SU-DHL-6 (cell line): ENCODE data around the gene STIM2.

Experiments
- H2AFZ ChIP-seq: fragments of 200-600 bp; sonication (generic); 2 replicates; pipeline ENCODE4 v1.6.1; 2014; ENCODE audit warnings: low read depth, mild to moderate bottlenecking, moderate library complexity, mixed read lengths, antibody characterized with exemption, low read length; ENCODE audit not compliant: severe bottlenecking
- H3F3A ChIP-seq: fragments of 200-600 bp; shearing (Covaris generic); 2 replicates; pipeline ENCODE4 v1.6.0; 2016; ENCODE audit warnings: antibody characterized with exemption, mild to moderate bottlenecking; ENCODE audit not compliant: insufficient read depth
- H3K27ac ChIP-seq: fragments of 200-600 bp; sonication (generic); 2 replicates; pipeline ENCODE4 v1.5.1; 2016; ENCODE audit warnings: low read depth, mild to moderate bottlenecking, low read length, moderate library complexity, mixed read lengths
- H3K27me3 ChIP-seq: fragments of 200-600 bp; sonication (generic), shearing (Covaris generic); 2 replicates; pipeline ENCODE4 v1.6.0; 2014; ENCODE audit warnings: mild to moderate bottlenecking, low read length
- H3K36me3 ChIP-seq: fragments of 200-600 bp; sonication (generic); 2 replicates; pipeline ENCODE4 v1.6.1; 2014; ENCODE audit warnings: mild to moderate bottlenecking, low read length, mixed read lengths
- H3K4me2 ChIP-seq: fragments of 300-600, 200-600 bp; shearing (Covaris generic), sonication (generic); 2 replicates; pipeline ENCODE4 v1.6.0; 2014; ENCODE audit warnings: low read length, low read depth, mild to moderate bottlenecking; ENCODE audit not compliant: poor library complexity, severe bottlenecking
- H3K4me3 ChIP-seq: fragments of 200-600 bp; sonication (generic); 2 replicates; pipeline ENCODE4 v1.5.1; 2014; ENCODE audit warnings: antibody characterized with exemption, low read length, mild to moderate bottlenecking, mixed read lengths; ENCODE audit not compliant: insufficient read depth, poor library complexity, severe bottlenecking
- H3K79me2 ChIP-seq: fragments of 200-600 bp; sonication (generic); 2 replicates; pipeline ENCODE4 v1.6.1; 2014; ENCODE audit warnings: mild to moderate bottlenecking, low read length, moderate library complexity; ENCODE audit not compliant: insufficient read depth
- H3K9ac ChIP-seq: fragments of 200-600 bp; sonication (generic); 2 replicates; pipeline ENCODE4 v1.7.0; 2014; ENCODE audit warnings: mild to moderate bottlenecking, low read length
- H3K9me2 ChIP-seq: fragments of 200-600 bp; sonication (generic); replicated peaks from 2 replicates; pipeline ENCODE4 v1.6.1; 2014; ENCODE audit warnings: low read length; ENCODE audit not compliant: insufficient read depth
- H3K9me3 ChIP-seq: fragments of 200-600 bp; sonication (generic); 2 replicates; pipeline ENCODE4 v1.6.1; 2014; ENCODE audit warnings: low read length, mixed read lengths; ENCODE audit not compliant: insufficient read depth
- H4K20me1 ChIP-seq: fragments of 200-600 bp; sonication (generic); 2 replicates; pipeline ENCODE4 v1.6.1; 2014; ENCODE audit warnings: low read depth, mild to moderate bottlenecking, antibody characterized with exemption, low read length, moderate library complexity, mixed read lengths
- EZH2phosphoT487 ChIP-seq: fragments of 200-600 bp; sonication (generic), shearing (Covaris generic); conservative IDR thresholded peaks from 2 replicates; pipeline ENCODE4 v1.6.1; 2018; ENCODE audit warnings: mild to moderate bottlenecking, antibody characterized with exemption, low read length, moderate library complexity, mixed read lengths
- TF ChIP-seq, protein P1 (sequence below): fragments of 200-600 bp; sonication (generic); IDR thresholded peaks from one replicate; pipeline ENCODE4 v1.5.1; 2017; ENCODE audit warnings: antibody characterized with exemption, mild to moderate bottlenecking, low read length, moderate library complexity; ENCODE audit not compliant: insufficient read depth, poor library complexity, severe bottlenecking

Gene STIM2

DNA sequence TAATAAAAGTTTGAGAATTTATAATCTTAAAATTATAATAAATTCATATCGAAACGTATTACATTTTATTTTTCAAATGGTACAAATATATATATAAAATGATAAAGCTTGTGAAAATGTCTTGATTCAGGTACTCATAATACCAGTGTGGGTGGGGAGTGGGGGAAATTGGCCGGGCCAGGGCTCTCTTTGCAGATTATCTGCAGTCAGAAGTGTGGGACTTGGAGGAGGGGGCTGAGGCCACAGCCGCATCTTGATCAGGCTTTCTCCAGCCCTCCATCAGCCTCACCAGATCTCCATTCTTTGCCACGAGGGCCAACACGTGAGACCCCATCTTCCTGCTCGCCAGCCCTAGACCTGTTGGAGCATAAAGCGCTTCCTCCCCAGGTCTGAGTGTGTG, 86.7 kb downstream of the STIM2 start:
- Histone ChIP-seq H3K9ac (no peak overlapping the region), H3K36me3 (peaks cover 25% of the 10 kb centered on the region), H3K4me3 (no peak overlapping the region), H3K9me3 (no peaks in the 10 kb centered on the region), H3K27ac (no peak overlapping the region), H3K4me2 (no peak overlapping the region), H3K27me3 (no peaks in the 10 kb centered on the region), H4K20me1 (peaks cover 9% of the 10 kb centered on the region), H3K79me2 (peaks cover 99% of the 10 kb centered on the region), H2AFZ (no peak overlapping the region), H3K9me2 (no peaks in the 10 kb centered on the region), H3F3A (0 out of 2 replicates have a peak, but pooled peaks cover 4% of the 10 kb centered on the region)
- no peak for TF ChIP-seq EZH2phosphoT487
- TF ChIP-seq, protein P1, sequence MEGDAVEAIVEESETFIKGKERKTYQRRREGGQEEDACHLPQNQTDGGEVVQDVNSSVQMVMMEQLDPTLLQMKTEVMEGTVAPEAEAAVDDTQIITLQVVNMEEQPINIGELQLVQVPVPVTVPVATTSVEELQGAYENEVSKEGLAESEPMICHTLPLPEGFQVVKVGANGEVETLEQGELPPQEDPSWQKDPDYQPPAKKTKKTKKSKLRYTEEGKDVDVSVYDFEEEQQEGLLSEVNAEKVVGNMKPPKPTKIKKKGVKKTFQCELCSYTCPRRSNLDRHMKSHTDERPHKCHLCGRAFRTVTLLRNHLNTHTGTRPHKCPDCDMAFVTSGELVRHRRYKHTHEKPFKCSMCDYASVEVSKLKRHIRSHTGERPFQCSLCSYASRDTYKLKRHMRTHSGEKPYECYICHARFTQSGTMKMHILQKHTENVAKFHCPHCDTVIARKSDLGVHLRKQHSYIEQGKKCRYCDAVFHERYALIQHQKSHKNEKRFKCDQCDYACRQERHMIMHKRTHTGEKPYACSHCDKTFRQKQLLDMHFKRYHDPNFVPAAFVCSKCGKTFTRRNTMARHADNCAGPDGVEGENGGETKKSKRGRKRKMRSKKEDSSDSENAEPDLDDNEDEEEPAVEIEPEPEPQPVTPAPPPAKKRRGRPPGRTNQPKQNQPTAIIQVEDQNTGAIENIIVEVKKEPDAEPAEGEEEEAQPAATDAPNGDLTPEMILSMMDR = no peak

DNA sequence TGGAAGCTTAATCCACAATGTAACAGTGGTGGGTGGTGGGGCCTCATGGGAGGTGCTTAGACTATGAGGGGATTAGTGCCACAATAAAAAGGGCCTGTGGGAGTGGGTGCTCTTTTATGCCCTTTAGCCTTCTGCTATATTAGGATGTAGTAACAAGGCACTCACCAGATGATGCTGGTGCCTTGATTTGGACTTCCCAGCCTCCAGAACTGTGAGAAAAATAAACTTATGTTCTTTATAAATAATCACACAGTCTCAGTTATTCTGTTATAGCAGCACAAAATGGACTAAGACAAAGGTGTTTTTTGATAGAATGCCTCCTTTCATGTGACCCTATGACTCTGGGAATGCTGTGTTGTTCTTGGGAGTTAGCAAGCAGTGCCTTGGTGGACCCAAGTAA, 89.8 kb downstream of the STIM2 start:
- H3K27me3 ChIP-seq = no peaks in the 10 kb centered on the region
- TF ChIP-seq, protein P1 = no peak
- TF ChIP-seq EZH2phosphoT487 = no peak
- H4K20me1 ChIP-seq = peaks cover 30% of the 10 kb centered on the region

DNA sequence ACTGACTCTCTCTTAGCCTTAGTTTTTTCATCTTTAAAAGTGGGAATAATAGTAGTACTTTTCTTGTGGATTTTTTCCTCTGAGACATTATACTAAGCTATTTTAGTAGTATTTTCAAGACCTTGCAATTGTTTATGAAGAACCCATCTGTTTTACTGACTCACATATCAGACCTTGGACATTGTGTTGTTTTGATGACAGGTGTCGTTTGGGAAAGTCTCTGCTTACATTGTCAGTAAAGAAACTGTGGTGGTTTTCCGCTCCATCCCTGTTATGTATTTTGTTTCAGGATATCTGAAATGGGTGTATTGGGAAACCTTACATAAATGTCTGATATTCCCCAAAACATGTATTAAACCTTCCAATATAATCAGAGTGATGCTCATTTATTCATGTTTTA, 92.2 kb downstream of the STIM2 start:
- Histone ChIP-seq H3K79me2 (peaks cover 99% of the 10 kb centered on the region), H2AFZ (no peak overlapping the region), H3K9me3 (no peaks in the 10 kb centered on the region), H3K27ac (no peak overlapping the region), H3K36me3 (peaks cover 15% of the 10 kb centered on the region), H4K20me1 (peaks cover 45% of the 10 kb centered on the region), H3K9ac (no peak overlapping the region), H3K9me2 (no peaks in the 10 kb centered on the region), H3K4me2 (no peak overlapping the region), H3F3A (0 out of 2 replicates have a peak, but pooled peaks cover 11% of the 10 kb centered on the region), H3K27me3 (no peaks in the 10 kb centered on the region), H3K4me3 (no peak overlapping the region)
- no peak for TF ChIP-seq EZH2phosphoT487
- TF ChIP-seq, protein P1 = no peak

More for the DNA sequence above, 89.8 kb downstream of the STIM2 start:
- Histone ChIP-seq H3K9me3 (no peaks in the 10 kb centered on the region), H3K79me2 (peaks cover 99% of the 10 kb centered on the region), H3K9ac (no peak overlapping the region), H3K4me3 (no peak overlapping the region), H3K9me2 (no peaks in the 10 kb centered on the region), H3K36me3 (peaks cover 8% of the 10 kb centered on the region; the same call in 1 of the 2 replicates), H3K27ac (no peak overlapping the region), H3F3A (0 out of 2 replicates have a peak, but pooled peaks cover 11% of the 10 kb centered on the region), H2AFZ (no peak overlapping the region), H3K4me2 (no peak overlapping the region)

DNA sequence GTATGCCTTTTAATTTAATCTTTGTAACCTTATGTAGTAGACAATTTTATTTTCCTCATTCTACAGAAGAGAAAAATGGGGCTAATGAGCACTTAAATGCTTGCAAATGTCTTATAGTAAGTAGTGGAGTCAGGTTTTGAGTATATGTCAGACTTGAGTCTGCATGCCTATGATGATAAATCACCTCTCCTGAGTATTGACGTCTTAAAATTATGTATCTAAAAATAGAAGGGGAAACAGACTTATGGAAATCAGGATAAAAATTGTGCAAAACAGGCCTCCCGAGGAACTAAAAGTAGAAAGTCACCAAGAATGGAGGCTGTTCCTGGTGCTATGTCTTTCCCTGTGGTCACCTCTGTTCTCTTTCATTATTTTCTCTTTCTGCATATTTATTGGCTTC, 92.7 kb downstream of the STIM2 start:
- Histone ChIP-seq H2AFZ (no peak overlapping the region), H3K9me3 (no peaks in the 10 kb centered on the region), H3K79me2 (peaks cover 98% of the 10 kb centered on the region), H3K4me2 (no peak overlapping the region), H3K27me3 (no peaks in the 10 kb centered on the region), H3K4me3 (no peak overlapping the region), H3K27ac (no peak overlapping the region), H3K9me2 (no peaks in the 10 kb centered on the region), H3K36me3 (peaks cover 20% of the 10 kb centered on the region), H3F3A (0 out of 2 replicates have a peak, but pooled peaks cover 11% of the 10 kb centered on the region), H3K9ac (no peak overlapping the region), H4K20me1 (peaks cover 50% of the 10 kb centered on the region)
- TF ChIP-seq, protein P1 = no peak
